PC-9 (cell line): ENCODE data around the gene INTS1. TPM values are rescaled to one million over a fixed set of nuclear protein-coding genes. Genes with fewer than 3 reads are reported as not detected.

Source experiments
- BruUV-seq: library from RNA; stranded (reverse); fragments of 400-500 nt; replicated peaks from 2 replicates; lab custom pipeline; 2021; lab: Mats Ljungman, UMichigan
- CTCF ChIA-PET: fragments of 300-600 bp; sonication (Branson Sonifier 250); formaldehyde crosslinking; loops from one replicate; lab custom pipeline; 2022; ENCODE audit warnings: antibody characterized with exemption; lab: Charles Lee
- POLR2A ChIA-PET: fragments of 300-600 bp; sonication (Branson Sonifier 250); formaldehyde crosslinking; loops from one replicate; lab custom pipeline; 2022; ENCODE audit warnings: antibody characterized with exemption; ENCODE audit not compliant: unreplicated experiment; lab: Charles Lee
- DNase-seq, 2 experiments: peaks; one replicate each; pipeline versions ENCODE4 v3.0.0 to v3.0.0-alpha.2; 2015 to 2022; ENCODE audit warnings: mixed read lengths in 1 of 2
- H2AFZ ChIP-seq: fragments of 200-600 bp; sonication (generic); 2 replicates; pipeline ENCODE4 v1.8.1; 2017; ENCODE audit warnings: antibody characterized with exemption
- H3F3A ChIP-seq: fragments of 200-600 bp; sonication (generic); 2 replicates; pipeline ENCODE4 v1.8.1; 2017; ENCODE audit warnings: antibody characterized with exemption, mild to moderate bottlenecking, low read depth; ENCODE audit not compliant: insufficient read depth
- H3K27ac ChIP-seq: fragments of 200-600 bp; sonication (generic); 2 replicates; pipeline ENCODE4 v1.6.1; 2016; ENCODE audit warnings: mixed run types
- H3K27me3 ChIP-seq: fragments of 200-600 bp; sonication (generic); 2 replicates; pipeline ENCODE4 v1.6.1; 2016; ENCODE audit warnings: low read depth, mixed run types; ENCODE audit not compliant: insufficient read depth
- H3K36me3 ChIP-seq: fragments of 200-600 bp; sonication (generic); 2 replicates; pipeline ENCODE4 v1.6.1; 2016; ENCODE audit warnings: low read depth, mixed run types
- H3K4me1 ChIP-seq: fragments of 200-600 bp; sonication (generic); replicated peaks from 2 replicates; pipeline ENCODE4 v1.6.1; 2016; ENCODE audit warnings: mixed run types; ENCODE audit not compliant: insufficient read depth
- H3K4me2 ChIP-seq: fragments of 200-600 bp; sonication (generic); 2 replicates; pipeline ENCODE4 v1.6.1; 2017; ENCODE audit warnings: mixed run types
- H3K4me3 ChIP-seq: fragments of 200-600 bp; sonication (generic); 2 replicates; pipeline ENCODE4 v1.6.1; 2016; ENCODE audit warnings: mixed run types
- H3K79me2 ChIP-seq: fragments of 200-600 bp; sonication (generic); 2 replicates; pipeline ENCODE4 v1.6.1; 2017; ENCODE audit warnings: low read depth, mixed run types
- H3K9me2 ChIP-seq: fragments of 200-600 bp; sonication (generic); 2 replicates; pipeline ENCODE4 v1.8.1; 2017; ENCODE audit warnings: mild to moderate bottlenecking; ENCODE audit not compliant: insufficient read depth
- H3K9me3 ChIP-seq: fragments of 200-600 bp; sonication (generic); 2 replicates; pipeline ENCODE4 v1.8.1; 2016; ENCODE audit warnings: low read depth; ENCODE audit not compliant: insufficient read depth
- H4K20me1 ChIP-seq: fragments of 200-600 bp; sonication (generic); 2 replicates; pipeline ENCODE4 v1.8.1; 2017; ENCODE audit not compliant: insufficient read depth
- CTCF ChIP-seq: fragments of 200-600 bp; sonication (generic); conservative IDR thresholded peaks from 2 replicates; pipeline ENCODE4 v1.6.1; 2017; ENCODE audit warnings: mixed run types, antibody characterized with exemption, mild to moderate bottlenecking, moderate library complexity
- EZH2 ChIP-seq: fragments of 200-600 bp; sonication (generic); IDR thresholded peaks from 2 replicates; pipeline ENCODE4 v1.8.0; 2017; ENCODE audit warnings: antibody characterized with exemption, low read depth
- intact Hi-C: fragments of 100-400 bp; cut with micrococcal nuclease; formaldehyde crosslinking; loops from one replicate; pipeline ENCODE4 v1.10.0; 2022; ENCODE audit not compliant: unreplicated experiment
- total RNA-seq: library from RNA; stranded (reverse); gene quantifications from 2 replicates; pipeline ENCODE4 v1.2.3, GENCODE V29; 2021

The INTS1 gene
- total RNA-seq, 1 experiment from 2014 or later, result 124 TPM

DNA sequence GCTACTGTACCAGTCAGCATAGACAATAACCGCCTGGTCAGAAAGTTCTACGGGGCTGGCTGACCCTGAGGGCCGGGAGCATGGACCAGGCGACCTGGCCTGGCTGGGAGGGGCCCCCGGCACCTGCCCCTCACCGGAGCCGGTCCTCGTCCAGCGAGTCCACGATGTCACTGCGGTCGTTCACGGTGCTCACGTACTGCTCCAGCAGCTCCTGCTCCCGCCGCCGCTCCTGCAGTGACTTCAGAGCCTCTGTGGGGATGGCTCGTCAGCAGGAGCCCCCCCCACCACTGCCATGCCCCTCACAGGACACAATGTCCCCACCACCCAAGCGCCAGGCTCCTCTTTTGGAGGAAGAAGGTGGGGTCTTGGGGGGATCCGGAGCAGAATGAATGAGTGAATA lies 67.6 kb downstream of the INTS1 start:
- Histone ChIP-seq H3K36me3 (no peaks in the 10 kb centered on the region; the same call in 1 of the 2 replicates), H3K4me3 (no peak overlapping the region), H2AFZ (no peak overlapping the region), H3F3A (peaks cover 20% of the 10 kb centered on the region), H3K27ac (no peak overlapping the region), H3K4me1 (no peaks in the 10 kb centered on the region), H4K20me1 (peaks cover 7% of the 10 kb centered on the region; the same call in 1 of the 2 replicates), H3K9me2 (no peaks in the 10 kb centered on the region), H3K27me3 (no peaks in the 10 kb centered on the region), H3K9me3 (no peaks in the 10 kb centered on the region), H3K79me2 (no peaks in the 10 kb centered on the region), H3K4me2 (no peak overlapping the region)
- BruUV-seq, result no TSS peak
- ChIA-PET POLR2A (no interaction called here), CTCF (no interaction called here)
- DNase-seq, result no peak
- TF ChIP-seq EZH2, result no peak
- no peak for TF ChIP-seq CTCF
- intact Hi-C loops, result no loop called here

- intact Hi-C loops, result no loop called here
- H3K4me3 ChIP-seq, result no peak overlapping the region
- no peaks in the 10 kb centered on the region for H3K36me3 ChIP-seq
- no peak overlapping the region for H3K4me2 ChIP-seq
- no peak for DNase-seq
- BruUV-seq, result no TSS peak
- ChIA-PET POLR2A (no interaction called here), CTCF (no interaction called here)
- H2AFZ ChIP-seq, result no peak overlapping the region
- no peaks in the 10 kb centered on the region for H3K79me2 ChIP-seq
- H3K4me1 ChIP-seq, result no peaks in the 10 kb centered on the region
- TF ChIP-seq EZH2 (no peak), CTCF (no peak)
- H3K27me3 ChIP-seq, result no peaks in the 10 kb centered on the region
- no peak overlapping the region for H3K27ac ChIP-seq
- peaks cover 19% of the 10 kb centered on the region for H3F3A ChIP-seq
- no peaks in the 10 kb centered on the region for H3K9me3 ChIP-seq
- H3K9me2 ChIP-seq, result no peaks in the 10 kb centered on the region
- H4K20me1 ChIP-seq, result peaks cover 11% of the 10 kb centered on the region; the same call in 1 of the 2 replicates
Measured at GRCh38 chr7:1434891-1435670, 69.1 kb downstream of the INTS1 start.

- Histone ChIP-seq H3K9me3 (no peaks in the 10 kb centered on the region), H3K27me3 (no peaks in the 10 kb centered on the region), H3K79me2 (no peaks in the 10 kb centered on the region), H3K9me2 (no peaks in the 10 kb centered on the region), H3K27ac (no peak overlapping the region), H3F3A (peaks cover 10% of the 10 kb centered on the region), H3K4me3 (no peak overlapping the region), H3K4me1 (no peaks in the 10 kb centered on the region), H3K36me3 (no peaks in the 10 kb centered on the region), H4K20me1 (peaks cover 11% of the 10 kb centered on the region; the same call in 1 of the 2 replicates), H3K4me2 (no peak overlapping the region), H2AFZ (no peak overlapping the region)
- ChIA-PET POLR2A (no interaction called here), CTCF (no interaction called here)
- TF ChIP-seq CTCF, result no peak
- TF ChIP-seq EZH2, result no peak
- no peak for DNase-seq
- intact Hi-C loops, result no loop called here
- BruUV-seq, result no TSS peak
Measured at GRCh38 chr7:1434165-1434718, 69.9 kb downstream of the INTS1 start.
